Activated CD8-positive, alpha-beta T cell treated with anti-CD3 and anti-CD28 coated beads, Interleukin-2, amount 10 ng/mL, durations not matched to agents 7 days and 5 days (primary cell): ENCODE data around the gene RPSA. TPM values are rescaled to one million over a fixed set of nuclear protein-coding genes. Genes with fewer than 3 reads are reported as not detected.
A peak's percentile ranks its signal among the peaks of the same experiment; 100 is the strongest.
"Not testable (repeated sequence)": the region's sequence is repeated elsewhere in the genome, so short reads cannot be mapped to it uniquely, and the experiment has no call there.

Source experiments
- ATAC-seq: fragments of 150-1000 bp; cut with Tn5 transposase; one replicate; pipeline ENCODE4 v1.10.0; 2021; ENCODE audit warnings: moderate library complexity
- CTCF ChIA-PET: fragments of 350-600 bp; sonication (Branson Sonifier 250); formaldehyde crosslinking; loops from one replicate; lab custom pipeline; 2021; ENCODE audit warnings: antibody characterized with exemption; lab: Charles Lee
- POLR2A ChIA-PET: fragments of 350-600 bp; sonication (Branson Sonifier 250); formaldehyde crosslinking; loops from one replicate; lab custom pipeline; 2021; ENCODE audit warnings: antibody characterized with exemption; lab: Charles Lee
- DNase-seq: peaks from one replicate; pipeline ENCODE4 v3.0.0-alpha.2; 2020
- H3K27ac Mint-ChIP-seq: one replicate; pipeline ENCODE4 v1.8.0; 2021; ENCODE audit warnings: mild to moderate bottlenecking, mixed read lengths
- H3K27me3 Mint-ChIP-seq: one replicate; pipeline ENCODE4 v1.8.0; 2021; ENCODE audit warnings: low read depth, mixed read lengths
- H3K36me3 Mint-ChIP-seq: one replicate; pipeline ENCODE4 v1.8.0; 2021; ENCODE audit warnings: low read depth, mixed read lengths
- H3K4me1 Mint-ChIP-seq: one replicate; pipeline ENCODE4 v1.8.0; 2021; ENCODE audit warnings: low read depth, mixed read lengths
- H3K4me3 Mint-ChIP-seq: one replicate; pipeline ENCODE4 v1.8.0; 2021; ENCODE audit warnings: mild to moderate bottlenecking, mixed read lengths
- H3K9me3 Mint-ChIP-seq: one replicate; pipeline ENCODE4 v1.8.0; 2022; ENCODE audit warnings: mixed read lengths; ENCODE audit not compliant: insufficient read depth
- total RNA-seq, 2 experiments: library from RNA; stranded (reverse); gene quantifications; one replicate each; pipeline ENCODE4 v1.2.3, GENCODE V29; 2021

RPSA gene
- total RNA-seq, 2 experiments from 2014 or later, result 1,654 to 1,730 TPM

GRCh38 chr3:39443530-39443929 lies 37.0 kb downstream of the RPSA start:
- no peak for DNase-seq
- Mint-ChIP-seq H3K4me1 (no peaks in the 10 kb centered on the region), H3K36me3 (no peaks in the 10 kb centered on the region), H3K27ac (no peak overlapping the region), H3K27me3 (peaks cover 11% of the 10 kb centered on the region), H3K9me3 (no peaks in the 10 kb centered on the region), H3K4me3 (no peak overlapping the region)
- ChIA-PET POLR2A (no interaction called here), CTCF (interaction anchor here (1.1 kb wide), 2 partner anchors 35 to 56 kb away, joined by 4 read pairs; no protein-coding TSS in a partner anchor)
- no peak for ATAC-seq

DNA sequence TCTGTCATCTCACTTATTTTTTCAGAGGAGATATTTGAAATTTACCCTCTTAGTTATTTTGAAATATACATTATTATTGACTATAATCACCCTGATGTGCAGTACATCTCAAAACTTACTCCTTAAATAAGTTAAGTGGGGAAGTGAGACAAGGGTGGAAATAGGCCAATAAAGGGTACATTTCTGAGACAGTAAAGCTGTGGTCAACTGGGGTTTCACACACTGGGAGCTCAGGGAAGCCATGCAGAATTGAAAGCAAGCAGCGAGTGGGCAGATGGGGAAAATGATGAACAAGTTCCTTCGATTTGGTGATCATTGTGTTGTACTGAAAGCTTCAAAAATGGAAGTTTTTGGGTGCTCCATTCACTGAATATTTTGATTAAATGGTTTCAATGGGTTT lies 39.4 kb downstream of the RPSA start:
- CTCF ChIA-PET, result interaction anchor here (0.6 to 5.8 kb wide), 9 partner anchors 9 to 733 kb away, joined by 3 to 76 read pairs (median 4); no protein-coding TSS in a partner anchor
- DNase-seq, result no peak
- Mint-ChIP-seq H3K4me1 (no peaks in the 10 kb centered on the region), H3K27me3 (peaks cover 15% of the 10 kb centered on the region), H3K36me3 (no peaks in the 10 kb centered on the region), H3K9me3 (no peaks in the 10 kb centered on the region), H3K27ac (no peak overlapping the region), H3K4me3 (no peak overlapping the region)
- no peak for ATAC-seq
- POLR2A ChIA-PET, result interaction anchor here (1.9 kb wide), 1 partner anchor 39 kb away, joined by 5 read pairs; no protein-coding TSS in a partner anchor

- Mint-ChIP-seq H3K27me3 (peaks cover 16% of the 10 kb centered on the region), H3K4me3 (no peak overlapping the region), H3K36me3 (no peaks in the 10 kb centered on the region), H3K9me3 (no peaks in the 10 kb centered on the region), H3K27ac (no peak overlapping the region), H3K4me1 (no peaks in the 10 kb centered on the region)
- ATAC-seq, result no peak
- DNase-seq, result no peak
- CTCF ChIA-PET, result interaction anchor here (0.6 to 5.8 kb wide), 11 partner anchors 9 to 733 kb away, joined by 3 to 76 read pairs (median 4); no protein-coding TSS in a partner anchor
- POLR2A ChIA-PET, result interaction anchor here (1.9 kb wide), 1 partner anchor 39 kb away, joined by 5 read pairs; no protein-coding TSS in a partner anchor
Observed at GRCh38 chr3:39446444-39446843, 39.9 kb downstream of the RPSA start.

- Mint-ChIP-seq H3K27me3 (peaks cover 17% of the 10 kb centered on the region), H3K36me3 (no peaks in the 10 kb centered on the region), H3K4me1 (no peaks in the 10 kb centered on the region), H3K9me3 (no peaks in the 10 kb centered on the region), H3K27ac (no peak overlapping the region), H3K4me3 (no peak overlapping the region)
- peak; percentile 75 for DNase-seq
- peak; percentile 94 for ATAC-seq
- ChIA-PET CTCF (interaction anchor here (0.5 to 5.8 kb wide), 25 partner anchors 8 to 731 kb away, joined by 3 to 76 read pairs (median 4); partner anchors contain the start of genes MOBP and RPSA), POLR2A (interaction anchor here (1.9 kb wide), 1 partner anchor 41 kb away, joined by 5 read pairs; no protein-coding TSS in a partner anchor)
Observed at GRCh38 chr3:39447637-39448483, 41.3 kb downstream of the RPSA start.

GRCh38 chr3:39448506-39449233 lies 42.1 kb downstream of the RPSA start:
- DNase-seq, result no peak
- no peaks in the 10 kb centered on the region for H3K9me3 Mint-ChIP-seq
- no peak for ATAC-seq
- H3K27me3 Mint-ChIP-seq, result peaks cover 18% of the 10 kb centered on the region
- no peak overlapping the region for H3K27ac Mint-ChIP-seq
- ChIA-PET POLR2A (no interaction called here), CTCF (interaction anchor here (0.9 to 5.8 kb wide), 15 partner anchors 9 to 253 kb away, joined by 3 to 76 read pairs (median 5); partner anchors contain the start of gene MOBP)
- H3K4me1 Mint-ChIP-seq, result no peaks in the 10 kb centered on the region
- no peak overlapping the region for H3K4me3 Mint-ChIP-seq
- no peaks in the 10 kb centered on the region for H3K36me3 Mint-ChIP-seq

DNA sequence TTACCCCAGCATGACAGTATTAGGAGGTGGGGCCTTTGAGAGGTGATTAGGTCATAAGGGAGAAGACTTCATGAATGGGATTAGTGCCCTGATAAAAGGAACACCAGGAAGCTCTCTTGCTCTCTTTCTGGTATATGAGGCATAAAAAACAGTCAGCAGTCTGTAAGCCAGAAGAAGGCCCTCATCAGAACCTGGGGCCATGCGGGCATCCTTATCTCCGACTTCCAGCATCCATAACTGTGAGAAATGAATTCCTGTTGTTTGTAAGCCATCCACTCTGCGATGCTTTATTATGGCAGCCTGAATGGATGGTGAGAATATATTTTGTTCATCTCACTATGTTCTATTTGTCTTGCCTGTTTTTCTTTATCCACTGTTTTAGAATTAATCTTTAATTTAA lies 43.3 kb downstream of the RPSA start:
- no peak overlapping the region for H3K4me3 Mint-ChIP-seq
- no peaks in the 10 kb centered on the region for H3K4me1 Mint-ChIP-seq
- ChIA-PET CTCF (interaction anchor here (5.8 kb wide), 1 partner anchor 49 kb away, joined by 76 read pairs; no protein-coding TSS in a partner anchor), POLR2A (no interaction called here)
- H3K36me3 Mint-ChIP-seq, result no peaks in the 10 kb centered on the region
- peaks cover 21% of the 10 kb centered on the region for H3K27me3 Mint-ChIP-seq
- H3K27ac Mint-ChIP-seq, result no peak overlapping the region
- ATAC-seq (no peak), DNase-seq (no peak)
- no peaks in the 10 kb centered on the region for H3K9me3 Mint-ChIP-seq

- Mint-ChIP-seq H3K4me1 (no peaks in the 10 kb centered on the region), H3K27me3 (peaks cover 17% of the 10 kb centered on the region), H3K9me3 (no peaks in the 10 kb centered on the region), H3K4me3 (no peak overlapping the region), H3K36me3 (no peaks in the 10 kb centered on the region), H3K27ac (no peak overlapping the region)
- POLR2A ChIA-PET, result no interaction called here
- CTCF ChIA-PET, result no interaction called here
- ATAC-seq (no peak), DNase-seq (no peak)
Observed at GRCh38 chr3:39453134-39453533, 46.6 kb downstream of the RPSA start.

GRCh38 chr3:39453872-39454271 lies 47.4 kb downstream of the RPSA start:
- POLR2A ChIA-PET, H3K4me1 Mint-ChIP-seq, ATAC-seq, DNase-seq, H3K4me3 Mint-ChIP-seq, H3K27ac Mint-ChIP-seq, H3K36me3 Mint-ChIP-seq, H3K9me3 Mint-ChIP-seq: not testable (repeated sequence)
- CTCF ChIA-PET, result interaction anchor here (1.6 kb wide), 1 partner anchor 44 kb away, joined by 6 read pairs; no protein-coding TSS in a partner anchor
- peaks cover 18% of the 10 kb centered on the region for H3K27me3 Mint-ChIP-seq

GRCh38 chr3:39454591-39455217 lies 48.2 kb downstream of the RPSA start:
- Mint-ChIP-seq H3K36me3 (no peaks in the 10 kb centered on the region), H3K27ac (no peak overlapping the region), H3K4me1 (no peaks in the 10 kb centered on the region), H3K4me3 (no peak overlapping the region), H3K9me3 (no peaks in the 10 kb centered on the region), H3K27me3 (peaks cover 18% of the 10 kb centered on the region)
- DNase-seq (no peak), ATAC-seq (no peak)
- POLR2A ChIA-PET, result no interaction called here
- CTCF ChIA-PET, result interaction anchor here (1.6 kb wide), 2 partner anchors 9 to 44 kb away, joined by 3 to 6 read pairs; no protein-coding TSS in a partner anchor

DNA sequence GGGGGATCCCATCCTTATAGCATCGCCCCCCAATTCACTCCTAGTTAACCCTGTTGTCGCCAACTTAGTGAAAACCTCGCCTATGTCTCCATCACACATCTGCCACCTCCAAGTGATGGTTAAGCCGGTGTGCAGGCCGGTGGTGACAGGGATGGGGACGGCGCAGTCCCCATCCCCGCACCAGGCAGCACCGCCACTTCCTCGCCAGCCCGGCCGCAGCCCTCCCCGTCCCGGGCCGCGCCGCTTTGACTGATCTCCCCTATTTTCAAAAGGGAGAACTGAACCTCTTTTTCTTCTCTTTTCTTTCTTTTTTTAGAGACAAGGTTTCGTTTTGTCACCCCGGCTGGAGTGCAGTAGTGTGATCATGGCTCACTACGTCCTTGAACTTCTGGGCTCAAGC lies 49.6 kb downstream of the RPSA start:
- H3K4me3 Mint-ChIP-seq, result no peak overlapping the region
- ATAC-seq, result no peak

DNA sequence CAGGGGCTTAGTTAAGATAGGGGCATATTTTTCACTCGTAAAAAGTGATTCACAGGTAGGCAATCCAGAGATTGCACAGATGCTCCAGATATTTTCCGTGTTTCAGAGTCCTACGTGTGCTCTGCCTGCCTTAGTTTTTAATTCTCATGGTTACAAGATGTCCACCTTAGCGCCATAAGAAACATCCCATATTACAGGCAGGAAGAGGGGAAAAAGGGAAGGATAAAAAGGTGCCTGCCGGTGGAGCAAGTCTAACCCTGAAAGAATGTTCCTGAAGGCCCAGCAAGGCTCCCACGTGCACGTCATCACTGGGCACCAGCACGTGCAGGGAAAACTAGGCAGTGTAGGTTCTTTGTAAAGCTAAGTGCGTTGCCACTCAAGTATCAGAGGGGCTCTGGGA lies 50.8 kb downstream of the RPSA start:
- Mint-ChIP-seq H3K36me3 (no peaks in the 10 kb centered on the region), H3K27me3 (peaks cover 15% of the 10 kb centered on the region), H3K4me3 (no peak overlapping the region), H3K9me3 (no peaks in the 10 kb centered on the region), H3K27ac (no peak overlapping the region), H3K4me1 (no peaks in the 10 kb centered on the region)
- ChIA-PET POLR2A (no interaction called here), CTCF (interaction anchor here (0.9 to 3.5 kb wide), 2 partner anchors 10 to 11 kb away, joined by 3 to 22 read pairs; no protein-coding TSS in a partner anchor)
- DNase-seq (no peak), ATAC-seq (no peak)

More for the DNA sequence above, 49.6 kb downstream of the RPSA start:
- no peaks in the 10 kb centered on the region for H3K4me1 Mint-ChIP-seq
- no peaks in the 10 kb centered on the region for H3K9me3 Mint-ChIP-seq
- H3K36me3 Mint-ChIP-seq, result no peaks in the 10 kb centered on the region
- H3K27me3 Mint-ChIP-seq, result peaks cover 15% of the 10 kb centered on the region
- no peak overlapping the region for H3K27ac Mint-ChIP-seq
- ChIA-PET POLR2A (no interaction called here), CTCF (interaction anchor here (0.9 kb wide), 1 partner anchor 10 kb away, joined by 3 read pairs; no protein-coding TSS in a partner anchor)
- DNase-seq, result no peak
